Body of pancreas (tissue), 4 donors: ENCODE data around the gene KANK4.

Source experiments
- POLR2A ChIP-seq, 3 donors: fragments of 450-650 bp; IDR thresholded peaks; one replicate each; pipeline ENCODE4 v1.6.1; 2016; ENCODE audit warnings: antibody characterized with exemption in 3 of 3, mild to moderate bottlenecking in 2 of 3
- TF ChIP-seq, protein P1 (sequence below), 7 experiments: fragments of 450-650 bp in 4 of 7; fragments of 200-600 bp in 3 of 7; sonication (generic) in 3 of 7; IDR thresholded peaks; one replicate each; pipeline ENCODE4 v1.5.1; 2016 to 2019; ENCODE audit warnings: antibody characterized with exemption in 7 of 7

DNA sequence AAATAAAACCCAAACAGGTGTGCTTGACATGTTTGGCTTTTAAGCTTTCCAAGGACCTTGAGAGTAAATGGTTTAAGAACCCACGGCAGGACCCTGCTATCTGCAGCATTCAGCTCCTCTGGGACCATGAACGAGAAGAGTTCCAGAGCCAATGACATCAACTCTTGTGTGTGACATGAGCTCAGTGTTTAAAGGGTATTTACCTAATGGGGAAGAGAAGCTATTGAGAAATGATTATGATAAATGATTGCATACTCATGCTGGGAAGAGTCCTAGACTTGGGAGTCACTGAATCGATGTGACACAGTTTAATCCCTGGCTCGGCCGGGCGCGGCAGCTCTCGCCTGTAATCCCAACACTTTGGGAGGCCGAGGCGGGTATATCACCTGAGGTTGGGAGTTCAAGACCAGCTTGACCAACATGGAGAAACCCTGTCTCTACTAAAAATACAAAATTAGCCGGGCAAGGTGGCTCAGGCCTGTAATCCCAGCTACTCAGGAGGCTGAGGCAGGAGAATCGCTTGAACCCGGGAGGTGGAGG, 55.4 kb downstream of the KANK4 start:
- TF ChIP-seq, protein P1, sequence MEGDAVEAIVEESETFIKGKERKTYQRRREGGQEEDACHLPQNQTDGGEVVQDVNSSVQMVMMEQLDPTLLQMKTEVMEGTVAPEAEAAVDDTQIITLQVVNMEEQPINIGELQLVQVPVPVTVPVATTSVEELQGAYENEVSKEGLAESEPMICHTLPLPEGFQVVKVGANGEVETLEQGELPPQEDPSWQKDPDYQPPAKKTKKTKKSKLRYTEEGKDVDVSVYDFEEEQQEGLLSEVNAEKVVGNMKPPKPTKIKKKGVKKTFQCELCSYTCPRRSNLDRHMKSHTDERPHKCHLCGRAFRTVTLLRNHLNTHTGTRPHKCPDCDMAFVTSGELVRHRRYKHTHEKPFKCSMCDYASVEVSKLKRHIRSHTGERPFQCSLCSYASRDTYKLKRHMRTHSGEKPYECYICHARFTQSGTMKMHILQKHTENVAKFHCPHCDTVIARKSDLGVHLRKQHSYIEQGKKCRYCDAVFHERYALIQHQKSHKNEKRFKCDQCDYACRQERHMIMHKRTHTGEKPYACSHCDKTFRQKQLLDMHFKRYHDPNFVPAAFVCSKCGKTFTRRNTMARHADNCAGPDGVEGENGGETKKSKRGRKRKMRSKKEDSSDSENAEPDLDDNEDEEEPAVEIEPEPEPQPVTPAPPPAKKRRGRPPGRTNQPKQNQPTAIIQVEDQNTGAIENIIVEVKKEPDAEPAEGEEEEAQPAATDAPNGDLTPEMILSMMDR (IDR thresholded peaks at IDR 0.05), result no peak
- TF ChIP-seq POLR2A (IDR thresholded peaks at IDR 0.05), result peak in 2 of 3 donors; percentile 11 to 31
